NCI-H2029 treated with DMSO at 0.1 percent for 48 hours (cell line): Measurements from ENCODE around the gene TRIM65.
"Not testable (repeated sequence)": the region's sequence is repeated elsewhere in the genome, so short reads cannot be mapped to it uniquely, and the experiment has no call there.

Source experiments
- DNase-seq: peaks from one replicate; lab custom pipeline; 2025; lab: John Stamatoyannopoulos, UW

The TRIM65 gene

DNA sequence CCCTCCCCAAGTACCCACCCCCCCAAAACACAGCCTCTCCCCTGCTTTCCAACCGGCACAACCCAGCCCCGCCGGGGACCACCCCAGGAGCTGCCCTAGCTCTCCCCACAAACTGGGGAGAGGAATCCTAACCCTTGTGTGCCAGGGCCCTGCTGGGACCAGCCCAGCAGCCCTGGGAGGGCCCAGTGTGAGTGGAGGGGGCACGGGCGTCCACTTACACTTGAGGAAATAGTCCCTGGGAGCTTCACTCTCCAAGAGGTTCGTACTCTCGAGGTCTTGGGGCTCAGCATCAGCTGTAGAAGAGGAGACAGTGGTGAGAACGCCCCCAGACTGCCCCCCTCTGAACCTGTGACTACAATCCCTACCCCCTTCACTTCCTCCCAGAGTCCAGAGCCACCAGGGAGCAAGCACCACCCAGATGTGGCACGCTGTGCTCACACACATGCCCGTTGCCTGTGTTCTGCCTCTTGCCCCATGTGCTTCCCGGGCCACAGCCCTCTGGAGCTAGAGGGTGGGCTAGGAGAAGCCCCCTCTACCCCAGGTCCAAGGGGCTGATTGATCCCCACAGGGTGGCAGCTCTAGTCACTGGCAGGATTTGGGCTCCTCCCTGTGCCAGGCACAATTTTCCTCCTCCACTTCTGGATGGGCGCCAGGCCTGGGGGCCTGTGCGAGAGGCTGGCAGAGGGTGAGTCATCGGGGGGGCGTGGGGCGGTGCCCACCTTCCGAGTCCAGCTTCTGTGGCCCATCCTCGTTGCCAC, 21.4 kb downstream of the TRIM65 start:
- no peak for DNase-seq

DNA sequence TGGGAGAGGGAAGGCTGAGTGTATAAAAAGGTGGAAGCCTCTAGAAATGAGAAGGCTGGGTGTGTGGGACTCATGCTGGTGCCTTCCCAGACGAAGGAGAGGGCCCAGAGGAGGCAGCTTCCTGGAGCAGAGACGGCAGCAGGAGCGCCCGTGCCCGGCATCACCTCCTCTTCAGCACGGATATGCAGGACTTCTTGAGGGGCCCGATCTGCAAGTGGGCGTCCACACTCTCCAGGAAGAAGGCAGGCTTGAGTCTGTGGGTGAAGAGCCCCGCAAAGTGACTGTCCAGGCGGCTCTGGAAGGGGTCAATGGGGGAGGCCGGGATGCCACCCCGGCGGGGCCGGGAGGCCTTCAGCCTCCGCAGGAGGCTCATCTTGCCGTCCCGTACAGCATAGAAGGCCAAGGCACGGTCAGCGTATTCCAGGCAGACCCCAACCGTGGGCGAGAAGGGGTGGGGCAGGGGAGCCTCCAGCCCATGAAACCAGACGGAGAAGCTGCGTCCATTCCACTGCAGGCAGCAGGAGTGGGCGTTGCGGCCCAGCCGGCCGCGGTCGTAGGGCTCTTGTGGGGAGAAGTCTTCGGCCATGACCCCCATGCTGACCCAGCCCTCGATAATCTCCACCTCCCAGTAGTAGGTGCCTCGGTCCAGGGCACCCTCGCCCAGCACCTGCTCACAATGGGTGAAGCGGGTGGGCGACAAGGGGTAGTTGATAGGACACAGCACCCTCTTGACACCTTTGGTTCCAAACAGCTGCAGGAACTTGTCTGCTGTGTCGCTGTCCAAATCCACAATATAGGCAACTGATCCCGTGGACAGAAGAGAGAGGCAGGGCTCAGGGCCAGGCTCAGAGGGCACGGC, 22.2 kb downstream of the TRIM65 start:
- DNase-seq = no peak

- no peak for DNase-seq
Measured at GRCh38 chr17:75873587-75874322, 23.0 kb downstream of the TRIM65 start.

DNA sequence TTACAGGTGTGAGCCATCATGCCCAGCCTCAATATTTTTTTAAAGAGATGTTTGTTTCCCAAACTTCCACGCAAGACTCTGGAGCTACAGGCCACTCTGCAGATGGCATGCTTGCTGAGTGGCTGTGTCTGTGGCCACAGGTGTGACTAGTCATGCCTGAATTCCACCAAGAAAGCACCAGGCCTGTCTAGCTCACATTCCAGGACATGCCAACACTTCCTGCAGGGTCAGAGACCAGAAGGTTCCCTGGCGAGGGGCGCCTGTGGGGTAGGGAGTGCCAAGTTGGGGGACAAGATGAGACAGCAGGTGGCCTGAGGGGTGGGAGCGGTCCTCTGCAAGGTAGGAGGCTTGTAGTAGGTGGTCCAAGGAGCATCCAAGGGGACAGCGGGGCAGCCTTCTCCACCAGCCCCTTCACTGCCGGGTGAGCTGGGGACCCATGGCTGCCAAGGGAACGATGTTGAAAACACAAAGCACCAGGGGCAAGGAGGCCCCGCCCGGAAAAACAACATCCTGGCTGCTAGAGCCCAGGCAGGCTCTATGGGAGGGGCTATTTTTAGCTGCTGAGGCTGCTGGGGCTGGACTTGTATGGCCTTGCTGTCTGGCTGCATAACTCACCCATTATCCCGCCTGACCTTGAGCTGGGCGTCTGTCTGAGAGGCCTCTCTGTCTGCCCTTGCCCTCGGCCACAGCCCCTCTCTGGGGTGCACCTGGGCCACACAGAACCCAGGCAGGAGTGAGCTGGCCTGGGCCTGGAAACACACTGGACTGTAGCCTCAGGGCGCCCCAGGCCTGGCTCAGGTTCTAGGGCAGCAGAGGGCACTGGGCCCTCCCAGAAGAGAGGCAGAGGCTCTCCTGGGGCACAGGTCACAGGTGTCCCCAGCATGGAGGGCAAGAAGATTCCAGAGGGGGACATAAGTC, 24.1 kb downstream of the TRIM65 start:
- no peak for DNase-seq

DNA sequence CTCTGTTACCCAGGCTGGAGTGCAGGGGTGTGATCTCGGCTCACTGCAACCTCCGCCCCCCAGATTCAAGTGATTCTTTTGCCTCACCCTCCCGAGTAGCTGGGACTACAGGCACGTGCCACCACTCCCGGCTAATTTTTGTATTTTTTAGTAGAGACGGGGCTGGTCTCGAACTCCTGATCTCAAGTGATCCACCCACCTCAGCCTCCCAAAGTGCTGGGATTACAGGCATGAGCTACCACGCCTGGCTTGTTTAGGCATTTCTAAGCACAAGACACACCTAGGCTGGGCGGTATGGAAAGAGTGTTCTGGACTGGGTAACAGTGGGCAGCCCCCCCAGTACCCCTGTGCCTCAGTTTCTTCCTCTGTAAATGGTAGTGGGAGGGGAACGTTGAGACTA, 26.5 kb downstream of the TRIM65 start:
- DNase-seq = not testable (repeated sequence)

GRCh38 chr17:75869282-75870141, 27.2 kb downstream of the TRIM65 start:
- no peak for DNase-seq

- DNase-seq = not testable (repeated sequence)
Measured at GRCh38 chr17:75868730-75869281, 27.9 kb downstream of the TRIM65 start.

DNA sequence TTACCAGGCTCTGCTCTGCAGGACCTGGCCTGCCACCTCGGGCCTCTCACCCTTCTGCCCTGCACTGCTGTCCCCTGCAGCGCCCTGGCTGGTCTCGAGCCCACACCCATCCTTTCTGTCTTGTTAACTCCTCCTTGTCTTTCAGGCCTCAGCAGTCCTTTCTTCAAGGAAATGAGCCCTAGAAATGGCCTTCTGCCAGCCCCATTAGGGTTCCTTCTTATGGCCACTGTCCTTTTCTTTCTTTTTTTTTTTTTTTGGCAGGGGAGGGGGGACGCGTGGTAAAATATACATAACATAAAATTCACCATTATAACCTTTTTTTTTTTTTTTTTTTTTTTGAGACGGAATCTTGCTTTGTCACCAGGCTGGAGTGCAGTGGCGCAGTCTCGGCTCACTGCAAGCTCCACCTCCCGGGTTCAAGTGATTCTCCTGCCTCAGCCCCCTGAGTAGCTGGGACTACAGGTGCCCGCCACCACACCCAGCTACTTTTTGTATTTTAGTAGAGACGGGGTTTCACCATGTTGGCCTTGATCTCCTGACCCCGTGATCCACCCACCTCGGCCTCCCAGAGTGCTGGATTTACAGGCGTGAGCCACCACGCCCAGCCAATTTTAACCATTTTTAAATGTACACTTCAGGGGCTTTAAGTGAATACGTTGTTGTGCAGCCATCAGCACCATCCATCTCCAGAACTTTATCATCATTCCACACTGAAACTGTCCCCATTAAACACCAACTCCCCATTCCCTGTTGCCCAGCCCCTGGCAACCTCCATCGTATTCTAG, 31.2 kb downstream of the TRIM65 start:
- not testable (repeated sequence) for DNase-seq

GRCh38 chr17:75864887-75865286, 31.9 kb downstream of the TRIM65 start:
- DNase-seq = not testable (repeated sequence)

DNA sequence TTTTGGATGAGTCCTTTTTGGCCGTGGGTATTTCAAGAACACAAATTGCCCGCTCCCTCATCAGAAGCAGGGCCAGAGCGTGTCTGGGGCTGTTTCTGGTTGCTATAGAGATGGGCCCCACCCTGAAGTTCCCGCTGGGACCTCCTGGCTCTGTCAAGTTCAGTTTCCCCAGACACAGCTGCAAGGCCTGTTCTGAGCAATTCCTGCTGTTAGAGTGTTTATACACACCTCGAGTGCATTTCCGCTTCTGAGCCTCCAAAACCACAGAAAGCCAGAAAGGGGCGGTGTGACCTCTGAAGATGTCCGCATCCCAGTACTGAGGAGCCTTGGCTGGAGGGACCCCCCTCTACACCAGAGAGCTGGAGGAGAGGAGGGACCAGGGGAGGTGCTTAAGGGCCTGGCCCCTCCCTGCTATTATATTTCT, 32.3 kb downstream of the TRIM65 start:
- DNase-seq = no peak

- no peak for DNase-seq
Measured at GRCh38 chr17:75861927-75862317, 34.8 kb downstream of the TRIM65 start.

- DNase-seq = not testable (repeated sequence)
Measured at GRCh38 chr17:75859358-75859757, 37.4 kb downstream of the TRIM65 start.

GRCh38 chr17:75856062-75856756, 40.5 kb downstream of the TRIM65 start:
- no peak for DNase-seq

DNA sequence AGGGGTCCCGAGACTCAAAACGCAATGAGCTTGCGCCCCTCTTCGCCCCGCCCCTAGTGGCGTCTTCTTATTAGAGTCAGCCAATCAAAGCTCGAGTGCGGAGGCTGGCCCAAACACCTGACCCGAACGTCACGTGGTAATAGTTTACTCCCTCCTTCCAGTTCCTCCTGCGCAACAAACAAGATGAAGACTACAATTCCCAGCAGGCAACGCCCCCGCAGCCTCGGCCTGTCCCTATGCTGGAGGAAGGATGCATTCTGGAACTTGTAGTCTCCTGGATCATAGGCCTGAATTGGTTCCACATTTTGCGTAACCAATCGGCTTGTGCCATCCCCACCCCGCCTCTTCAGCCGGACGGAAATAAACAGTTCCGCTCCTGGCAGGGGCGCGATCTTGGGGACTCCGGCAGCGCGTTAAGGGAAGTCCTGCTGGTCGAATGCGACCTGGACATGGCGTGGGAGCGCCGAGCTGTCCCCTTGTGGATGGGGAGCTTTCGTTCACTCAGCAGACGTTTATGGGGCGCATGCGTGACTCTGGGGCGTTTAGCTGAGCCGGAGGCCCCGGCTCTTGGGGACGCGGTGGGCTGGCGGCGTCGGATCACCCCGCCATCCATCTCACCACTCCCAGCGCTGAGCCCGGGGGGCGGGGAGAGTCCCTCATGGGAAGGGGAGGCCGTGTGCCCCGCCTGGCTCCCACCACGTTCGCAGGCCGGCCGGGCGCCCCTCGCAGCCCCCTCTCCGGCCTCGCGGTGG, 41.3 kb downstream of the TRIM65 start, which contains the start of gene WBP2:
WBP2 (minus strand) TSS at position 26 of the 752 bp plus-strand sequence. CDS start 38 bp downstream, outside the sequence.
- peak; percentile 98 for DNase-seq

GRCh38 chr17:75854881-75855309, 41.9 kb downstream of the TRIM65 start:
- DNase-seq = no peak

- DNase-seq = no peak
Measured at GRCh38 chr17:75854101-75854748, 42.5 kb downstream of the TRIM65 start.

DNA sequence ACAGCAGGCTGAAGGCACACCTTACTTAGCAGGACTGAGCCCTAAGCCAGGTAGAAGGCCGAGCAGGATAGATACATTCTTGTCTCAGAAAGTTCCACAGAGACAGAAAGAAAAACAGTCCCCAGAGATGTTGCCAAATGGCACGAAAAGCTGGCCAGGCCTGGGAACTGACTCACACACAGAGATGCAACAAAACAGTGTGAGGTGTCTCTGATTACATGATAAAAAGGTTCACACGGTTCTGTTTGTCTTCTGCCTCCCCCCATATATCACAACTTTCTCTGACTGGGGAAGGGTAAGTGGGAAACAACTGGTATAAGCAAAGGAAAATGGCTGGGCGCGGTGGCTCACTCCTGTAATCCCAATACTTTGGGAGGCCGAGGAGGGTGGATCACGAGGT, 43.3 kb downstream of the TRIM65 start:
- no peak for DNase-seq
